HCT116 (cell line): ENCODE measurements around the gene RNF114. TPM values are rescaled to one million over a fixed set of nuclear protein-coding genes. Genes with fewer than 3 reads are reported as not detected.

ENCODE experiments used
- ATAC-seq: fragments of 200-7000 bp; cut with Tn5 transposase; 2 replicates; pipeline ENCODE4 v1.9.1; 2020; ENCODE audit warnings: mild to moderate bottlenecking, moderate library complexity
- BruUV-seq: library from RNA; stranded (reverse); fragments of 400-500 nt; replicated peaks from 2 replicates; lab custom pipeline; 2021; lab: Mats Ljungman, UMichigan
- CTCF ChIA-PET: fragments of 300-600 bp; sonication (Branson Sonifier 250); formaldehyde crosslinking; loops from one replicate; lab custom pipeline; 2021; ENCODE audit warnings: antibody characterized with exemption; lab: Charles Lee
- POLR2A ChIA-PET: fragments of 300-600, 350-600 bp; sonication (Branson Sonifier 250); formaldehyde crosslinking; loops from one replicate; lab custom pipeline; 2021; ENCODE audit warnings: antibody characterized with exemption; lab: Charles Lee
- RAD21 ChIA-PET, 2 experiments: fragments of 300-600 bp; sonication (Branson Sonifier 250); formaldehyde crosslinking; loops; one replicate each; lab custom pipeline; 2023; ENCODE audit warnings: low total read pairs in 2 of 2; ENCODE audit not compliant: uncharacterized antibody in 2 of 2, unreplicated experiment in 2 of 2, low non-redundant PET in 1 of 2; lab: Charles Lee
- DNase-seq: peaks from one replicate; pipeline ENCODE4 v3.0.0-alpha.2; 2010; ENCODE audit warnings: low read depth, low spot score
- H2AFZ ChIP-seq: fragments of 200-600 bp; shearing (Covaris generic), sonication (generic); 2 replicates; pipeline ENCODE4 v1.6.1; 2017; ENCODE audit warnings: low read depth, mixed run types, mixed read lengths, antibody characterized with exemption, low read length; ENCODE audit not compliant: poor library complexity, severe bottlenecking
- H3K27ac ChIP-seq: 2 replicates; pipeline ENCODE4 v1.5.1; 2012; ENCODE audit warnings: low read depth, low read length
- H3K27me3 ChIP-seq: fragments of 200-600 bp; sonication (generic); 2 replicates; pipeline ENCODE4 v1.6.1; 2016; ENCODE audit warnings: mixed run types, low read length, mixed read lengths; ENCODE audit not compliant: insufficient read depth
- H3K36me3 ChIP-seq, 2 experiments: fragments of 200-500 bp in 1 of 2; fragments of 200-600 bp in 1 of 2; sonication (Bioruptor generic) in 1 of 2; sonication (generic) in 1 of 2; 2 replicates each; pipeline versions ENCODE4 v1.5.1 to v1.6.1; 2014 to 2016; ENCODE audit warnings: low read length in 2 of 2, inconsistent platforms in 1 of 2, mixed read lengths in 1 of 2, mixed run types in 1 of 2; ENCODE audit not compliant: insufficient read depth in 2 of 2, control insufficient read depth in 1 of 2
- H3K4me1 ChIP-seq, 2 experiments: fragments of 200-600 bp in 1 of 2; sonication (generic) in 1 of 2; 2 replicates each; pipeline versions ENCODE4 v1.5.1 to v1.6.1; 2012 to 2017; ENCODE audit warnings: low read length in 2 of 2, inconsistent platforms in 1 of 2, mild to moderate bottlenecking in 1 of 2, mixed read lengths in 1 of 2, mixed run types in 1 of 2, moderate library complexity in 1 of 2; ENCODE audit not compliant: insufficient read depth in 2 of 2, control insufficient read depth in 1 of 2
- H3K4me2 ChIP-seq: fragments of 200-600 bp; sonication (generic); 2 replicates; pipeline ENCODE4 v1.6.1; 2017; ENCODE audit warnings: mixed run types, low read length, mixed read lengths
- H3K4me3 ChIP-seq, 2 experiments: fragments of 200-600 bp in 1 of 2; sonication (generic) in 1 of 2; replicated peaks in 1 of 2; 2 replicates each; pipeline ENCODE4 v1.5.1; 2011 to 2016; ENCODE audit warnings: low read length in 2 of 2, control low read depth in 1 of 2, low read depth in 1 of 2, mild to moderate bottlenecking in 1 of 2, mixed read lengths in 1 of 2, mixed run types in 1 of 2
- H3K79me2 ChIP-seq: fragments of 200-600 bp; sonication (generic); 2 replicates; pipeline ENCODE4 v1.6.1; 2017; ENCODE audit warnings: mild to moderate bottlenecking, mixed run types, low read length, moderate library complexity, mixed read lengths; ENCODE audit not compliant: insufficient read depth
- H3K9ac ChIP-seq: fragments of 200-600 bp; sonication (generic); 2 replicates; pipeline ENCODE4 v1.6.1; 2016; ENCODE audit warnings: low read length, mixed read lengths
- H3K9me2 ChIP-seq: fragments of 200-600 bp; sonication (generic), shearing (Covaris generic); 2 replicates; pipeline ENCODE4 v1.6.1; 2017; ENCODE audit warnings: mixed run types, mild to moderate bottlenecking, moderate library complexity; ENCODE audit not compliant: insufficient read depth
- H3K9me3 ChIP-seq, 2 experiments: fragments of 200-500 bp in 1 of 2; fragments of 200-600 bp in 1 of 2; sonication (Bioruptor generic) in 1 of 2; sonication (generic) in 1 of 2; 2 replicates each; pipeline ENCODE4 v1.6.1; 2014 to 2017; ENCODE audit warnings: low read length in 2 of 2, mixed read lengths in 2 of 2, inconsistent platforms in 1 of 2, low read depth in 1 of 2, mild to moderate bottlenecking in 1 of 2, mixed run types in 1 of 2, moderate library complexity in 1 of 2; ENCODE audit not compliant: control insufficient read depth in 1 of 2, insufficient read depth in 1 of 2
- H4K20me1 ChIP-seq: fragments of 200-600 bp; sonication (generic), shearing (Covaris generic); 2 replicates; pipeline ENCODE4 v1.6.1; 2017; ENCODE audit warnings: mixed run types, mild to moderate bottlenecking, moderate library complexity; ENCODE audit not compliant: insufficient read depth
- CBX3 ChIP-seq: IDR thresholded peaks from 2 replicates; pipeline ENCODE4 v1.6.1; 2012; ENCODE audit warnings: low read depth
- MAX ChIP-seq: IDR thresholded peaks from 2 replicates; pipeline ENCODE4 v1.6.1; 2012
- YY1 ChIP-seq: IDR thresholded peaks from 2 replicates; pipeline ENCODE4 v1.6.1; 2011; ENCODE audit warnings: low read length, low read depth, moderate library complexity, mild to moderate bottlenecking; ENCODE audit not compliant: insufficient replicate concordance; ENCODE audit errors: extremely low read depth
- ZBTB33 ChIP-seq: IDR thresholded peaks from 2 replicates; pipeline ENCODE4 v1.6.1; 2011; ENCODE audit warnings: mild to moderate bottlenecking, low read length, moderate library complexity; ENCODE audit not compliant: insufficient replicate concordance; ENCODE audit errors: extremely low read depth
- intact Hi-C: fragments of 100-400 bp; cut with micrococcal nuclease; formaldehyde crosslinking; loops from 2 replicates; pipeline ENCODE4 v1.10.0; 2022
- total RNA-seq: library from RNA; stranded (reverse); gene quantifications from one replicate; pipeline ENCODE4 v1.2.1, GENCODE V29; 2021; ENCODE audit not compliant: unreplicated experiment

RNF114 gene
- total RNA-seq, 1 experiment from 2014 or later, result 66.8 TPM

GRCh38 chr20:49889001-49889934 lies 46.9 kb upstream of the RNF114 start:
- Histone ChIP-seq H3K9me2 (no peaks in the 10 kb centered on the region), H3K79me2 (no peaks in the 10 kb centered on the region), H3K27ac (no peak overlapping the region), H3K4me3 (no peak overlapping the region), H3K9ac (no peak overlapping the region), H3K36me3 (no peaks in the 10 kb centered on the region), H3K4me2 (no peak overlapping the region), H3K9me3 (no peaks in the 10 kb centered on the region), H3K27me3 (no peaks in the 10 kb centered on the region), H2AFZ (no peak overlapping the region), H4K20me1 (no peaks in the 10 kb centered on the region), H3K4me1 (peaks cover 0 to 5% of the 10 kb centered on the region in 2 experiments; a peak in 1 of 4 replicates)
- intact Hi-C loops, result loop anchor here (5.0 kb wide), 2 partner anchors 183 to 347 kb away; no protein-coding TSS in a partner anchor
- ChIA-PET RAD21 (interaction anchor here (0.6 to 1.5 kb wide), 2 partner anchors 195 to 278 kb away, joined by 3 read pairs; no protein-coding TSS in a partner anchor), POLR2A (no interaction called here), CTCF (interaction anchor here (1.0 to 5.5 kb wide), 16 partner anchors 8 to 380 kb away, joined by 3 to 43 read pairs (median 4); no protein-coding TSS in a partner anchor)
- TF ChIP-seq YY1, result no peak
- no peak for TF ChIP-seq ZBTB33
- TF ChIP-seq MAX, result no peak
- TF ChIP-seq CBX3, result no peak
- ATAC-seq (peak; percentile 15), DNase-seq (no peak)
- no TSS peak for BruUV-seq
